ENCODE measurements around the gene DRC7.

DRC7 gene

DNA sequence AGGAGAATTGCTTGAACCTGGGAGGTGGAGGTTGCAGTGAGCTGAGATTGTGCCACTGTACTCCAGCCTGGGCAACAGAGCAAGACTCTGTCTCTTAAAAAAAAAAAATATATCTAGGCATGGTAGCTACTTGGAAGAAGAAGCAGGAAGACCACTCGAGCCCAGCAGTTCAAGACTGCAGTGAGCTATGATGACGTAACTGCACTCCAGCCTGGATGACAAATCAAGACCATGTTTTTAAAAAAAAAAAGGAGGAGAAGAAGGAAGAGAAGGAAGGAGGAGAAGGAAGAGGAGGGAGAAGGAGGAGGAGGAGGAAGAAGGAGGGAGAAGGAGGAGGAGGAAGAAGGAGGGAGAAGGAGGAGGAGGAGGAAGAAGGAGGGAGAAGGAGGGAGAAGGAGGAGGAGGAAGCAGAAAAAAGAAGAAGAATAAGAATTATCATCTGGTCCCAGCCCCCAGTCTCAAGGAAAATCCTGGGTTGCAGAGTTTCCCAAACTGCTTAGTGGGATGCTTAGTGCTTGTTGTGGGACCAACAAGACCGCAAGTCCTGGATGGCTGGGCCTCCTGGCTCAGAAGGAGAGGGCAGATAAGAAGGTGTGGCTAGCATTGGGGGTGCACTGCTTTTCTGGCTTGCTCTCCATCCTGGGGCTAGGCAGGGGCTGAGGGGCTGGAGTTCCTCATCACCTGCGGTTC, 3.7 kb upstream of the DRC7 start:
- DNase-seq (ENCODE audit: low read depth, low spot score) = no peak

DNA sequence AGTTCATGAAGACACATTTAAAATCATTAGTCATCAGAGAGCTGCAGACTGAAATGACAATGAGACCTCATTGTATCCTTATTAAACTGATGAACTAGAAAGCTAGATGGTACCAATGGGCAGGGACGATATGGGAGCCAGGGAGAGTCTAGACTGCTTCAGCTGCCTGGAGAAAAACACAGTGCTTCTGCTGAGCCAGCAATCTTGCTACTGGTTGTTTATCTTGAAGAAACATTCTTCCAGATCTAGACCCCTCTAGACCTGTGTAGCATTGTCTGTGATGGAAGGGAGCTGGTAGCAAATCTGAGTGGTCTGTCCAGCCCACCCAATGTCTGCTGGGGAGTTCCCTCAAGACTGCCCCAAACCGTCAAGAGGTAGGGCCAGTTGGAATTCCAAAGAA, 2.0 kb upstream of the DRC7 start:
- DNase-seq (ENCODE audit: low read depth, low spot score) = no peak

DNA sequence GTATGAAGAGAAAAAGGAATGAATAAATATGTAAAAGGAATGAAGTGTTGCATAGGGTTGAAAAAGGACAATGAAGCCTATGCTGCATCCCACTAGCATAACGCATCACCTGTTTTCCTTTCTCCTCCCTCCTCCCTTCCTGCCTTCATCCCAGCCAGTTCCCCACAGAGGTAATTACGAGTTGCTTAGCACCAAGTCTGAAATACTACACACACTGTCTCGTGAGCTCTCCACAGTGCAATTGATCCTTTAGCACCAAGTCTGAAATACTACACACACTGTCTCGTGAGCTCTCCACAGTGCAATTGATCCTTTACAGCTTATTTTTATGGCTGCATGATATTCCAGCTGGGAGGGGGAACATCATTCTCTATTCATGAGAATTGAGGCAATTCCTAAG, 1.1 kb upstream of the DRC7 start:
- no peak for DNase-seq (ENCODE audit: low read depth, low spot score)

DNA sequence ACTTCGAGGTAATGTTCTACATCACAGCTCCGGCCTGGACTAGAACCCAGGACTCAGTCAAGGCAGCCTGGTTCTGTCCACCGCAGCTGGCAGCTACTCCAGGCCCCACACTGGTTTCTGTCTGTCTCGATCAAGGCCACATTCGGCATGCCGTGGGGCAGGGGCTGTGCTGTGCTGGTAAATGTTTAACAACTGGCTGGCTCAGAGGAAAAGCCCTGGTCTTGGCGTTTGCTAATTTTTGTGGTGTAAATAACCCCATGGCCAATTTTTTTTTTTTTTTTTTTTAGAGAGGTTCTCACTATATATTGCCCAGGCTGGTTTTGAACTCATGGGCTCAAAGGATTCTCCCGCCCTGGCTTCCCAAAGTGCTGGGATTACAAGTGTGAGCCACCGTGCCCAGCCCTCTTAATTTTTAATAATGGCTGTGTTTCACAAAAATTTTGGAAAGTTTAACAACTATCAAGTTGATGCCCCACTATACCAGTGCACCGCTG, 328 bp upstream of the DRC7 start:
- DNase-seq (ENCODE audit: low read depth, low spot score) = no peak

DNA sequence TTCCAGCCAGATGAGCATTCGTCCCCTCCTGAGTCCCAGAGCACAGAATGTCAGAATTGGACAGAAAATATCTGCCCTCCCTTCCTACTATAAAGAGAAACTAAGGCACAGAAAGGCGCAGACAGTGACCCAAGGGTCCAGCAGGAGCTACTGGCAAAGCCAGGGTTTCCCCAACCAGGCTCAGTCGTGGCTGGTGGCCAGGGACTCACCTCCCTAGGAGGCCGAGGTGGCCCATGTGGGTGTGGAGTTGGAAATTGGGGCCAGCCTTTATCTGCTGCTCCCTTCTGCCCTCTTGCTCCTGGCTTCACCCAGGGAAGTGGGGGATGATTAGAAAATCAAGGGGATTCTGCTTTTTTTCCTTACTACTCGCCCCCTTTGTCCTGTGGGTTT, 1.1 kb downstream of the DRC7 start:
- no peak for DNase-seq (ENCODE audit: low read depth, low spot score)

DNA sequence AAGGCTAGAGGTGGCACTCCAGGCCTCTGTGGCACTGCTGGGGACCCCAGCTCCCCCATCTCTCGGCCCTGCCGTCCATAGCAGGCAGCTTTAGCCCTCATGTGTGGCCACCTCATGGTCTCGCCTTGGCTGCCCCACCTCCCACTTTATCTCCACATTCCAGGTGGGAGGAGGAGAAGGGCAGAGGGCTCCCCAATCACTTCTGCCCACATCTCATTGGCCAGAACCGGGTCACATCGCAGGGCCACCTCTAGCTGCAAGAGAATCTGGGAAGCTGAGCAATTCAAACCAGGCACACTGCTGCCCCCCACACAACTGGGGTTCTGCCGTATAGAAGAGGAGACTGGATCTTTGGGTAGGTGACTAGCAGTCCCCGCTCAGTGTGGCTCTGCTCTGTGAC, 1.6 kb downstream of the DRC7 start:
- DNase-seq (ENCODE audit: low read depth, low spot score) = no peak

DNA sequence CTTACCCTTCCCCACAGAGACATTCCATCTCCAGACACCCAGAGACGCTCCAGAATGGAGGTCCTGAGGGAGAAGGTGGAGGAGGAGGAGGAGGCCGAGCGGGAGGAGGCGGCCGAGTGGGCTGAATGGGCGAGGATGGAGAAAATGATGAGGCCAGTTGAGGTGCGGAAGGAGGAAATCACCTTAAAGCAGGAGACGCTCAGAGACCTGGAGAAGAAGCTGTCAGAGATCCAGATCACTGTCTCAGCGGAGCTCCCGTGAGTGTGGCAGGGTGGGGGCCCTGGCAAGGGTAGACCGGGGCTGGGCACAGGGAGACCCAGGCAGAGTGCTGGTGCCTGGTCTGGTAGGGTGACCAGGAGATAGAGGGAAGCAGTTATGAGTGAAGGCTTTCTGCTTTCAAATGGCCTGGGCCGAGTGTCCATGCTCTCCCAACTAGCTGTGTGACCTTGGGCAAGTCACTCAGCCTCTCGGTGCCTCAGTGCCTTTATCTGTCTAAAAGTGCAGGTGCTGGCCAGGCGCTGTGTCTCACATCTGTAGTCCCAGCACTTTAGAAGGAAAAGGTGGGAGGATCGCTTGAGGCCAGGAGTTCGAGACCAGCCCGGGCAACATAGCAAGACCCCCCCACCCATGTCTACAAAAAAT, 3.4 kb downstream of the DRC7 start:
- DNase-seq (ENCODE audit: low read depth, low spot score) = no peak

DNA sequence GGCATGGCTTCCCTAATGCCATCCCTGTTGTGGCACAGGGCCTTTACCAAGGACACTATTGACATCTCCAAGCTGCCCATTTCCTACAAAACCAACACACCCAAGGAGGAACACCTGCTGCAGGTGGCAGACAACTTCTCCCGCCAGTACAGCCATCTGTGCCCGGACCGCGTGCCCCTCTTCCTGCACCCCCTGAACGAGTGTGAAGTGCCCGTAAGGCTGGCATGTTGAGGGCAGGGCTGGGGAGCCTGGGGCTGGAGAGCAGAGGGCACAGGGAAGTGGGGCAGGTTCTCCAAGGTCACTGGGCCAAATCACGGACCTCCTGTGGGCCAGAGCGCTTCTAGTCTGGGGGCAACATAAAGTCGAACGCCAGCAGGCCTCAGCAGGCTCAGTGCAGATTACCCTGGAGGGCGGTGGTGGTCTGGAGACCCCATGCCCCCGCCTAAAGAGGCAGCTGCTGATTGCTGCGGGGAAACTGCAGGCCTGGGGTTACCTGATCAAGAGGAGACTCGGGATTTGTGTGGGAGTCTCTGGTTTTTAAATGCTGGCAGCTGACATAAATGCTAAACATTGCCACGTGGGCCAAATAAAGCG, 4.3 kb downstream of the DRC7 start:
- DNase-seq (ENCODE audit: low read depth, low spot score) = no peak

DNA sequence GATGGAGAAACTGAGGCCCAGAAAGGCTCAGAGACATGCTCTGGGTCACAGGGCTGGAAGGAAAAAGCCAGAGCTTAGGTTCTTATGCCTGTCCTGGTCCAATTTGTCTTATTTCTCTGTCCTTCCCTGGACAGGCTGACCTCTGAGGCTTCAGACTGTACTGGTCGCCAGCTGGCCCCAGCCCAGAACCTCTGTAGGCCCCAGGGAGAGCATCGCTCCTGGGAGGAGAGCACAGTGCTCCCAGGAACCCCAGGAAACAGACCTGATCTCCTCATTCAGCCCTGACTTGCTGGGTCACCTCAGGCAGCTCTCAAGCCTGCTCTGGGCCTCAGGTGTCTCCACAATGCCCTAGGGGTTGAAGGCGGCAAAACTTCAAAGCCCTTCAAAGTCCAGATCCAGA, 4.9 kb downstream of the DRC7 start:
- DNase-seq (ENCODE audit: low read depth, low spot score) = no peak

DNA sequence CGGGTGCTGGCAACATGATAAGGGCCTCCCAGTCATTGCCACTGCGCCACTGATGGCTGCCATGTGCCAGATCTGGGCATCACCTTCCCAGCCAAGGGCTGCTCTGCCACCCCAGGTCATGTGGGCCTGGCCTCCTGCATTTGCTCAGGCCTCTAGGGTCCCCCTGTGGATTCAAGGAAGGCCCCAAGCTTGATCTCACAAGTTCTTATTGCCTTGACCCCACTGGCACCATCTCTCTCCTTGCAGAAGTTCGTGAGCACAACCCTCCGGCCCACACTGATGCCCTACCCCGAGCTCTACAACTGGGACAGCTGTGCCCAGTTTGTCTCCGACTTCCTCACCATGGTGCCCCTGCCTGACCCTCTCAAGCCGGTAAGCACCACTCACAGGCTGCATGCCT, 5.3 kb downstream of the DRC7 start:
- DNase-seq (ENCODE audit: low read depth, low spot score) = no peak

DNA sequence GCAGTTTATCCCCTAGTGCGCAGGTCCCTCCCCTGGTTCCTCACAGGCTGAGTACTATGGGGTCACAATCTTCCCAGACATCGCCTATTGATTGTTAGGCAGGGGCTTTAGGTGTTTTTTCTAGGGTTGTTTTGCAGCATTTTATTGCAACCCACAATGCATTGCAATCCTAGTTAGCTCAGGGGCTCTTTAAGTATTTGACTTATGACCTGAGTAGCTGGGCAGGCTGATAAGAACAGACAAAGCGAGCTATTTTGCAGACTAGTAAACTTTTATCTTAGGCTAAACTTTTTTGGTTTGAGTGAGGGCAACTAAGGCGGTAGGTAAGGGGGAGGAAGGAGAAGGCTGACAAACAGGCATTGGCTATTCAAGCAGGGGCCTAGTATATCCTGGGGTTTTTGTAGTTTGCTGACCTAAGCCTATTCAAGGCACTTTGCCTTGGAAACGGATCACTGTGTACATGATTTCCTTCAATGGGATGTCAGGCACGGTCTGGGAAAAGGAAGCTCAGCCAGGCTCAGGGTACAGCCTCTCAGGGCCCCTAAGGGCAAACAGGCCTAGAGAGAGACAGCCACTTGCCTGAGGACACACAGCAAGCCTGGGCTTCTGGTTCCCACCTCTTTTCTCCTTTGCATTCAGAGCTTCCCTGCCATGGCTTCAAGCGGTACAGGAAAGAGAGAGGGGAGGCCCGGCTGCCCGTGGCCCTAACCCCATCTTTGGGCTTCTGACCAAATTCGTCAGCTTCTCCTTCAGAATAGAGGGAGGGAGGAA, 6.4 kb downstream of the DRC7 start:
- DNase-seq (ENCODE audit: low read depth, low spot score) = no peak

DNA sequence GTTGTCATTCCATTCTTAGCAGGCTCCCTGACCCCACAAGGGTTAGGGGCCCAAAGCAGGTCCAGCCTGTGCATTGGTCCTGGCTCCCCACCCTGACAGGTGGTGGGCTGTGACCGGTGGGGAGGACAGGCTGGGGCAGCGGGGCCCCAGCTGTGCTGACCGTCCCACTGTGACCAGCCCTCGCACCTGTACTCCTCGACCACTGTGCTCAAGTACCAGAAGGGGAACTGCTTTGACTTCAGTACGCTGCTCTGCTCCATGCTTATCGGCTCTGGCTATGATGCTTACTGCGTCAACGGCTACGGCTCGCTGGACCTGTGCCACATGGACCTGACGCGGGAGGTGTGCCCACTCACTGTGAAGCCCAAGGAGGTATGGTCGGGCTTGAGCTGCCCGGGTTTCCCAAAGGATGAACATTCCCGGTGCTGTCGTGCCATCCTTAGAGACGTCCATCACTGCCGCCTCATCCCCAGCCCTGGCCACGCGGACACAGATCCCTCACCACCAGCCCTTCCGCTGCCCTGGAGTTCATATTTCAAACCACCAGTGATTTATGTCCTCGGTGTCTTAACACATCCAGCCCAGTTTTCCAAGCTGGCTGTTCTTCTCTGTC, 7.3 kb downstream of the DRC7 start:
- no peak for DNase-seq (ENCODE audit: low read depth, low spot score)

DNA sequence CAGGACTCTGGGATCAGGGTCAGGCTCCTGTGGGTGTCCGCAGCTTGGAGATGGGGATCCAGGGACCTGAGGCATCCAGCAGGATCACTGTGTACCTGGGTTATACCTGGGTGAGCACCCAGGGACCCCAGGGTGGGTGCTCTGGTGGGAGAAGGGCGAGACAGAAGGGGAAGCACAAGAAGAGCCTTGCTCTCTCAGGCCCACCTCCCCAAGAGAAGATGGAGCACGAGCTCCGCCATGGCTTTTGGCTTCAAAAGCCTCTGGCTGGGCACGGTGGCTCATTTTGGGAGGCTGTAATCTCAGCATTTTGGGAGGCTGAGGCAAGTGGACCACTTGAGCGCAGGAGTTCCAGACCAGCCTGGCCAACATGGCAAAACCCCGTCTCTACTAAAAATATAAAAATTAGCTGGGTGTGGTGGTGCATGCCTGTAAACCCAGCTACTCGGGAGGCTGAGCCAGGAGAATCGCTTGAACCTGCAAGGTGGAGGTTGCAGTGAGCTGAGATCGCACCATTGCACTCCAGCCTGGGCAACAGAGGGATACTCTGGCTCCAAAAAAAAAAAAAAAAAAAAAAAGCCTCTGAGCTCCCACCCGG, 8.9 kb downstream of the DRC7 start:
- DNase-seq (ENCODE audit: low read depth, low spot score) = no peak

DNA sequence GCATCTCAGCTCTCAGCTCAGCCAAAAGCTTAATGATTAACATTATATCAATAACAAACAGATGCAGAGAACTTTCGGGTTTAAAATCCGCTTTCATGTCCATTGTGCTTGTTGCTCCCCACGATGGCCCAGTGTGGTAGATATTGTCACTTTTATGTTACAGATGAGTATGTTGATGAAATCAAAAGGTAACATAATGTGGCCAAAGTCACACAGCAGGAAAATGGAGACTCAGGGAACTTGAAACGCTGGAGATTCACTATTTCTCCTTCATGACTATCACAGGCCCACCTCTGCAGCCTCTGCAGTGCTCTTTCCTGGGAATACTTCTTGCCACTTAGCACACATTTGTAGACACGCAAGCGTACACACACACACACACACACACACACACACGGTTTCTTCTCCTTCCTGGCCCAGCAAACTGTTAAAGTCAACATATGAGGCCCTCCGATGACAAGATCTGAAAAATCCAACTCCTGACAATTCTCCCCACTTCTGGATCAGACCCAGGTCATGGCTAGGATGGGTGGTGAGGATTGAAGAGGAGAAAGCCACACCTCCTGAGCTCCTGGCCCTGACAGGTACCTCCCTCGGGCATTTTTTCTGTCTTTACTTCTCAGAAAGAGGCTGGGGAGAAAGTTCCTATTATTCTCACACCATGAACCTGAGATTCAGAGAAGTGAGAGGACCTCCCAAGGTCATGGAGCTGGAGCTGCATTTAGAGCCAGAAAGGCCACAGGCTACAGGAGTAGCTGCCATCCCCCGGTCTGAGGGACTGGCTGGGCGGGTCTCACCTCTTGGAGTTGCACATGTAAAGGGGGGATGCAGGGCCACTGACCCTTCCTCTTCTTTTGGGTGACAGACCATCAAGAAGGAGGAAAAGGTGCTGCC, 9.7 kb downstream of the DRC7 start:
- no peak for DNase-seq (ENCODE audit: low read depth, low spot score)

DNA sequence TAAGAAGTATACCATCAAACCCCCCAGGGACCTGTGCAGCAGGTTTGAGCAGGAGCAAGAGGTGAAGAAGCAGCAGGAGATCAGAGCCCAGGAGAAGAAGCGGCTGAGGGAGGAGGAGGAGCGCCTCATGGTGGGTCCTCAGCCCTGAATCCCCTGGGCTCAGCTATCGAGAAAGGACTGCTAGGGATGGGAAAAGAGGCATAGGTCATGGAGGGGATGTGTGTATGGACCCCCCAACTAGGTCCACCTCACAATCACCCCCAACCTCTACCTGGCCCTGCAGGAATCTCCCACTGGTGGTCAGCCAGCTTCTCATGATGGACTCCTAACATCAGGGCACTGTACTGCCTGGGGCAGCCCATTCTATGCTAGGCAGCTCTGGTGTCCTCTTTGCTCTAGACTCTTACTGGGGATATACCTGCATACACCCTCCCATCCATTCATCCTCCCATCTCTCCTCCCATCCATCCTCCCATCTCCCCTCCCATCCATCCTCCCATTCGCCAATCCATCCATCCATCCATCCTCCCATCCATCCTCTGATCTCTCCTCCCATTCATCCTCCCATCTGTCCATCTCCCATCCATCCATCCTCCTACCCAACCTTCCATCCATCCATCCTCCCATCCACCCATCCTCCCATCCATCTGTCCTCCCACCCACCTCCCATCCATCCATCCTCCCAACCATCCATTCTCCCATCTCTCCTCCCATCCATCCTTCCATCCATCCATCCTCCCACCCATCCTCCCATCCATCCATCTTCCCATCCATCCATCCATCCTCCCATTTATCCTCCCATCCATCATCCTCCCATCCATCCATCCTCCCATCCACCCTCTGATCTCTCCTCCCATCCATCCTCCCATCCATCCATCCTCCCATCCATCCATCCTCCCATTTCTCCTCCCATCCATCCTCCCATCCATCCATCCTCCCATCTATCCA, 10.6 kb downstream of the DRC7 start:
- DNase-seq (ENCODE audit: low read depth, low spot score) = no peak

DNA sequence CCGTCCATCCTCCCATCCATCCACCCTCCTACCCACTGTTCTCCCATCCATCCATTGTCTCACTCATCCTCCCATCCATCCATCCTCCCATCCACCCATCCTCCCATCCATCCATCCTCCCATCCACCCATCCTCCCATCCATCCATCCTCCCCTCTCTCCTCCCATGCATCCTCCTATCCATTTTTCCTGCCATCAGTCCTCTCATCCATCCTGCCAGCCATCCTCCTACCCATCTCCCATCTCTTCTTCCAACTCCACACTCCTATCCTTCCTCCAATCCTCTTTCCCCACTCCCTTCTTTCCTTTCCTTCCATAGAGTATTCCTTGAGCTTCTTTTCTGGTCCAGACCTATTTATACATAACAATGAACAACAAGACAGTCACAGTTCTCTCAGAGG, 12.1 kb downstream of the DRC7 start:
- DNase-seq (ENCODE audit: low read depth, low spot score) = no peak

DNA sequence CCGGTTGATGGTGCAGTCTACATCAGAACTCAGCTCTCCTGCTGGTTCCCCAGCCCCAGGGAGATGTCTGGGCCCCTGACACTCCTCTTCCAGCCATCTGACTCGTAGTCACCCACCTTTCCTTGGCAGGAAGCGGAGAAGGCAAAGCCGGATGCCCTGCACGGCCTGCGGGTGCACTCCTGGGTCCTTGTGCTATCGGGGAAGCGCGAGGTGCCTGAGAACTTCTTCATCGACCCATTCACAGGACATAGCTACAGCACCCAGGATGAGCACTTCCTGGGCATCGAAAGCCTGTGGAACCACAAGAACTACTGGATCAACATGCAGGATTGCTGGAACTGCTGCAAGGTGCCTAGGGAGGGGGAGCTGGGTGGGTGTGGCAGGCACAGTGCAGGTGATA, 12.7 kb downstream of the DRC7 start:
- DNase-seq (ENCODE audit: low read depth, low spot score) = no peak

DNA sequence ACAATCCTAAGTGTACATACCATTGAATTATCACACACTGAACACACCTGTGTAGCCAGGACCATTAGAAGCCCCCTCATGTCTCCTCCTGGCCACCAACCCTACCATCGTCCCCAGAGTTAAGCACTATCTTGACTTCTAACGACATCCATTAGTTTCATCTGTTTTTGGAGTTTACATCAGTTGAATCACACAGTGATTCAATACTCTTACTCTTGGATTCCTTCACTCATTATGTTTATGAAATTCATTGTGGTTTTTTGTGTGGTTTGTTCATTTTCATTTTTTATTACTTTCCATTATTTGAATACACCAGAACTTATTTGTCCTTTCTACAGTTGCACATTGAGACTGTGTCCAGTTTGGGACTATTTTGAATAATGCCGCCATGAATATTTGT, 13.6 kb downstream of the DRC7 start:
- no peak for DNase-seq (ENCODE audit: low read depth, low spot score)

DNA sequence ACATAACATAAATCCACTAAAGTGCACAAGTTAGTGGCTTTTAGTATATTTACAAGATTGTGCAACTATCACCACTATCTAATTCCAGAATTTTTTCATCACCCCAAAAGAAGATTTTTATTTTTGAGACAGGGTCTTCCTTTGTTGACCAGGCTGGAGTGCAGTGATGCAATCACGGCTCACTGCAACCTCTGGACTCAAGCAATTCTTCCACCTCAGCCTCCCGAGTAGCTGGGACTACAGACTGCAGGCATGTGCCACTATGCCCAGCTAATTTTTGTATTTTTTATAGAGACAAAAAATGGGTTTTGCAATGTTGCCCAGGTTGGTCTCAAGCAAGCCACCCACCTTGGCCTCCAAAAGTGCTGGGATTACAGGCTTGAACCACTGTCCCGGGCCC, 15.1 kb downstream of the DRC7 start:
- no peak for DNase-seq (ENCODE audit: low read depth, low spot score)

DNA sequence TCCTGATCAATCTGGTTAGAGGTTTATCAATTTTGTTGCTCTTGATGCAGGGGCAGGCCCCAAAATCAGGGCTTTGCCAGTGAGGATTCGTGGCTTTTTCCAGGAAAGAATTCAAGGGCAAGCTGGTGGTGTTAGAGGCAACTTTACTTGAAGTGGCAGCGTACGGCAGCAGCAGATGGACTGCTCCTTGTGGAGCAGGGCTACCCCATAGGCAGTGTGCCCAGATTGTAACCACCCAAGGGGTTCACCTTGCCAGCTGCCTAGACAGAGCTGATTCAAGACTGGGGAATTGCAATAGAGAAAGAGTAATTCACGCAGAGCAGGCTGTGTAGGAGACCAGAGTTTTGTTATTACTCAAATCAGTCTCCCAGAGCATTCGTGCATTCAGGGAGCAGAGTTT, 16.7 kb downstream of the DRC7 start:
- DNase-seq (ENCODE audit: low read depth, low spot score) = no peak

Measured in smooth muscle cell of the brain vasculature (primary cell).